SH-SY5Y (cell line): ENCODE results near the gene SEMA6B.

Source experiments
- GATA2 ChIP-seq: IDR thresholded peaks from 2 replicates; pipeline ENCODE4 v1.6.1; 2011; ENCODE audit warnings: mild to moderate bottlenecking, low read depth, low read length
- GATA3 ChIP-seq: IDR thresholded peaks from 2 replicates; pipeline ENCODE4 v1.6.1; 2011; ENCODE audit warnings: low read depth, mild to moderate bottlenecking, low read length, moderate library complexity

- TF ChIP-seq GATA3, result no peak
- TF ChIP-seq GATA2, result no peak
Observed at GRCh38 chr19:4570916-4571304, 11.4 kb upstream of the SEMA6B start.
